Activated CD8-positive, alpha-beta memory T cell treated with anti-CD3 and anti-CD28 coated beads for 48 hours (primary cell): Measurements from ENCODE around the gene ADRM1.
A peak's percentile ranks its signal among the peaks of the same experiment; 100 is the strongest.

Experiments used
- DNase-seq, 3 experiments: peaks; one replicate each; pipeline ENCODE4 v3.0.0-alpha.2; 2020; ENCODE audit warnings: low read depth in 2 of 3, low spot score in 2 of 3

The ADRM1 gene

GRCh38 chr20:62302341-62303061 lies at the start of gene ADRM1:
Gene ADRM1, plus strand, starts transcription at chr20:62302997. Its CDS starts 572 bp downstream, at chr20:62303569.
- DNase-seq = peak; percentile 86 to 98 (median 91)

GRCh38 chr20:62253398-62253797 lies 49.4 kb upstream of the ADRM1 start:
- no peak for DNase-seq

- DNase-seq = no peak
Measured at GRCh38 chr20:62254021-62254724, 48.6 kb upstream of the ADRM1 start.

- no peak for DNase-seq
Measured at GRCh38 chr20:62255976-62256375, 46.8 kb upstream of the ADRM1 start.

- DNase-seq = no peak
Measured at GRCh38 chr20:62258499-62259293, 44.1 kb upstream of the ADRM1 start.

- DNase-seq = no peak
Measured at GRCh38 chr20:62259294-62259565, 43.6 kb upstream of the ADRM1 start.

- DNase-seq = no peak
Measured at GRCh38 chr20:62262064-62262463, 40.7 kb upstream of the ADRM1 start.

- no peak for DNase-seq
Measured at GRCh38 chr20:62263396-62263795, 39.4 kb upstream of the ADRM1 start.

GRCh38 chr20:62265365-62265764 lies 37.4 kb upstream of the ADRM1 start:
- DNase-seq = no peak

- DNase-seq = no peak
Measured at GRCh38 chr20:62266340-62266739, 36.5 kb upstream of the ADRM1 start.

- no peak for DNase-seq
Measured at GRCh38 chr20:62266851-62267250, 35.9 kb upstream of the ADRM1 start.

- no peak for DNase-seq
Measured at GRCh38 chr20:62267543-62267942, 35.3 kb upstream of the ADRM1 start.

GRCh38 chr20:62268228-62268900 lies 34.4 kb upstream of the ADRM1 start:
- DNase-seq = no peak

GRCh38 chr20:62269378-62269777 lies 33.4 kb upstream of the ADRM1 start:
- DNase-seq = no peak

GRCh38 chr20:62269871-62270270 lies 32.9 kb upstream of the ADRM1 start:
- DNase-seq = no peak

GRCh38 chr20:62272200-62272599 lies 30.6 kb upstream of the ADRM1 start:
- DNase-seq = no peak

- no peak for DNase-seq
Measured at GRCh38 chr20:62273416-62273815, 29.4 kb upstream of the ADRM1 start.

- DNase-seq = no peak
Measured at GRCh38 chr20:62274332-62274950, 28.4 kb upstream of the ADRM1 start.

GRCh38 chr20:62275219-62275618 lies 27.6 kb upstream of the ADRM1 start:
- DNase-seq = no peak

- no peak for DNase-seq
Measured at GRCh38 chr20:62276439-62276838, 26.4 kb upstream of the ADRM1 start.

- DNase-seq = no peak
Measured at GRCh38 chr20:62277253-62277652, 25.5 kb upstream of the ADRM1 start.
